Measurements from ENCODE around the gene LYL1. TPM values are rescaled to one million over a fixed set of nuclear protein-coding genes. Genes with fewer than 3 reads are reported as not detected.

LYL1 gene
- total RNA-seq, 1 donor from 2014 or later, result 13.0 TPM

GRCh38 chr19:13129384-13129783, 26.7 kb upstream of the LYL1 start:
- DNase-seq (ENCODE audit: low spot score), result no peak

- DNase-seq (ENCODE audit: low spot score), result no peak
These were observed 25.9 kb upstream of the LYL1 start for GRCh38 chr19:13128583-13128982.

- DNase-seq (ENCODE audit: low spot score), result no peak
These were observed 25.3 kb upstream of the LYL1 start for GRCh38 chr19:13127811-13128575.

- peak; percentile 93 for DNase-seq (ENCODE audit: low spot score)
These were observed 24.4 kb upstream of the LYL1 start for GRCh38 chr19:13127051-13127450.

GRCh38 chr19:13122980-13123957, 20.6 kb upstream of the LYL1 start:
- no peak for DNase-seq (ENCODE audit: low spot score)

- no peak for DNase-seq (ENCODE audit: low spot score)
These were observed 19.7 kb upstream of the LYL1 start for GRCh38 chr19:13122275-13122878.

- DNase-seq (ENCODE audit: low spot score), result no peak
These were observed 19.1 kb upstream of the LYL1 start for GRCh38 chr19:13121551-13122274.

GRCh38 chr19:13120817-13121216, 18.2 kb upstream of the LYL1 start:
- DNase-seq (ENCODE audit: low spot score), result no peak

- no peak for DNase-seq (ENCODE audit: low spot score)
These were observed 17.4 kb upstream of the LYL1 start for GRCh38 chr19:13120031-13120430.

- no peak for DNase-seq (ENCODE audit: low spot score)
These were observed 17.0 kb upstream of the LYL1 start for GRCh38 chr19:13119627-13120026.

- no peak for DNase-seq (ENCODE audit: low spot score)
These were observed 16.0 kb upstream of the LYL1 start for GRCh38 chr19:13118424-13119193.

GRCh38 chr19:13117772-13118423, 15.2 kb upstream of the LYL1 start, which contains the start of gene NACC1:
NACC1 (plus strand) TSS chr19:13118264; CDS start chr19:13135208, 16,944 bp downstream.
- DNase-seq (ENCODE audit: low spot score), result peak; percentile 92

GRCh38 chr19:13117176-13117771, 14.6 kb upstream of the LYL1 start:
- DNase-seq (ENCODE audit: low spot score), result no peak

GRCh38 chr19:13116282-13117175, 13.9 kb upstream of the LYL1 start, which contains the start of gene TRMT1:
TRMT1 (minus strand) TSS chr19:13116740; CDS start chr19:13116399, 341 bp downstream.
- peak; percentile 92 for DNase-seq (ENCODE audit: low spot score)

- DNase-seq (ENCODE audit: low spot score), result no peak
These were observed 13.3 kb upstream of the LYL1 start for GRCh38 chr19:13115936-13116281.

GRCh38 chr19:13112555-13112954, 9.9 kb upstream of the LYL1 start:
- no peak for DNase-seq (ENCODE audit: low spot score)

- no peak for DNase-seq (ENCODE audit: low spot score)
These were observed 7.5 kb upstream of the LYL1 start for GRCh38 chr19:13110099-13110610.

GRCh38 chr19:13109361-13110098, 6.9 kb upstream of the LYL1 start:
- no peak for DNase-seq (ENCODE audit: low spot score)
